Measurements from ENCODE around the gene SELL. TPM values are rescaled to one million over a fixed set of nuclear protein-coding genes. Genes with fewer than 3 reads are reported as not detected.

The SELL gene
- total RNA-seq: 1 to 10 TPM in 2 of 4 donors, not detected in 2; 2.1 to 8.2 TPM

- peaks cover 10% of the 10 kb centered on the region for H3K27me3 ChIP-seq
- no peaks in the 10 kb centered on the region for H3K36me3 ChIP-seq
- peaks cover 0 to 6% (median 0%) of the 10 kb centered on the region in 3 donors for H3K4me1 ChIP-seq
- H3K4me3 ChIP-seq: peak within 1 kb of the TSS in 1 of 2 donors; percentile 18
- ATAC-seq: peak; percentile 71
- H3K27ac ChIP-seq: no peak within 1 kb of the TSS
- WGBS, 2 donors (ENCODE audit: low coverage in 1 of 2): 4 to 16% methylated on average over 4 to 6 of the region's 6 CpGs
- H3K9me3 ChIP-seq: peaks cover 0 to 20% (median 0%) of the 10 kb centered on the region in 3 donors
- no peak for TF ChIP-seq POLR2AphosphoS5 (IDR thresholded peaks at IDR 0.05)
- peak; percentile 48 to 68 (median 61) for TF ChIP-seq CTCF (IDR thresholded peaks at IDR 0.05)
These were observed at the start of gene SELL for GRCh38 chr1:169711469-169712308. TSS of gene SELL (minus strand) at chr1:169711620. CDS start at chr1:169711498, 122 bp downstream.

DNA sequence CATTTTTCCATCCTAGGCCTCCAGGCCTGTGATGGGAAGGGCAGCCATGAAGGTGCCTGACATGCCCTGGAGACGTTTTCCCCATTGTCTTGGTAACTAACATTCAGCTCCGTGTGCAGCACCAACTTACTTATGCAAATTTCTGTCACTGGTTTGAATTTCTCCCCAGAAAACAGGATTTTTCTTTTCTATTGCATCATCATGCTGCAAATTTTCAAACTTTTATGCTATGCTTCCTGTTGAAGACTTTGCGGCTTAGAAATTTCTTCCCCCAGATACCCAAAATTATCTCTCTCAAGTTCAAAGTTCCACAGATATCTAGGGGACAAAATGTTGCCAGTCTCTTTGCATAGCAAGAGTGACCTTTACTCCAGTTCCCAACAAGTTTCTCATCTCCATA is 47.6 kb upstream of the SELL start:
- no peaks in the 10 kb centered on the region for H3K36me3 ChIP-seq
- no peaks in the 10 kb centered on the region for H3K4me1 ChIP-seq
- no peak overlapping the region for H3K27ac ChIP-seq
- no peaks in the 10 kb centered on the region for H3K9me3 ChIP-seq
- TF ChIP-seq EP300 (IDR thresholded peaks at IDR 0.05) (no peak), POLR2A (IDR thresholded peaks at IDR 0.05) (no peak), CTCF (IDR thresholded peaks at IDR 0.05) (no peak), POLR2AphosphoS5 (IDR thresholded peaks at IDR 0.05) (no peak)
- H3K27me3 ChIP-seq: peaks cover 14% of the 10 kb centered on the region
- ATAC-seq: no peak
- H3K4me3 ChIP-seq: no peak overlapping the region
- 79 to 82% methylated on average over 3 of the region's 3 CpGs for WGBS, 2 donors (ENCODE audit: low coverage in 1 of 2)

DNA sequence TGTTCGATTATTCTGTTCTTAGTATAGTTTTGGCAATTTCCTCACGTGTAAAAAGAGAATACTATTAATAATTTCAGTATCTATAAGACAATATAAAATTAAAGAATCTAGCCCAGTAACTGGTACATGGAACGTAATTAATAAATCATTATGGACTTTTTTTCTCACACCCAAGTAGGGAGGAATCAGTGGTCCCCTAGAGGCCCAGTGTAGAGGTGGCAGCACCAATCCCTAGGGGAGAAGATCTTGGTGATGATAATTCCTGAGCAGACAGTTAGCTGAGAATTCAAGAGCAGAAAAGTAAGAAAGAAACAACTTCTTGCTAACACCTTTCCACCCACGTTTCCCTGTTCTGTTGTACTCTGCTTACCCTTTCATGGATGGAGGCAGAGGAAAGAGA is 42.1 kb upstream of the SELL start:
- Histone ChIP-seq H3K27me3 (peaks cover 14% of the 10 kb centered on the region), H3K4me1 (no peaks in the 10 kb centered on the region), H3K27ac (no peak overlapping the region), H3K4me3 (no peak overlapping the region), H3K36me3 (no peaks in the 10 kb centered on the region), H3K9me3 (no peaks in the 10 kb centered on the region)
- WGBS, 2 donors (ENCODE audit: low coverage in 1 of 2): 52 to 60% methylated on average over 3 to 4 of the region's 4 CpGs
- ATAC-seq: no peak
- TF ChIP-seq EP300 (IDR thresholded peaks at IDR 0.05) (no peak), POLR2AphosphoS5 (IDR thresholded peaks at IDR 0.05) (no peak), CTCF (IDR thresholded peaks at IDR 0.05) (no peak), POLR2A (IDR thresholded peaks at IDR 0.05) (no peak)

DNA sequence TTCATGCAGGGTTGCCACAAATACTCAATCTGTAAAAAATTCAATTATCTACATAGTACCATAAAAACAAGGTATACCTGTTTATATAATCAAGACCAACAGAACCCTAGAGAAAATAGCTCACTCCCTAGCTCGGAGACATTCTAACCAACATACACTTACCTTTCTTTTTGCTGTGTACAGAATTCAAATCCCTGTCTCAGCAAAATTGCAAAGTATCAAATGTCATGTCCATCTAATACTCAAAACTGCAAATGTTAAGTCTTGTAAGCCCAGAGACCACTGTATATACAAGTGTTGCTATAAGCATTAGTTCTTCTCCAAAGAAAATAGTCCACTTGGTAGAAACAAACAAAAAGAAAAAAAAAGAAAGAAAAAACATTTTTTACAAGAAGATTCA is 38.6 kb upstream of the SELL start:
- Histone ChIP-seq H3K27ac (no peak overlapping the region), H3K27me3 (peaks cover 7% of the 10 kb centered on the region), H3K4me3 (no peak overlapping the region), H3K36me3 (no peaks in the 10 kb centered on the region), H3K4me1 (no peaks in the 10 kb centered on the region), H3K9me3 (no peaks in the 10 kb centered on the region)
- 82 to 91% methylated on average over 1 of the region's 1 CpG for WGBS, 2 donors (ENCODE audit: low coverage in 1 of 2)
- no peak for ATAC-seq
- no peak for TF ChIP-seq EP300 (IDR thresholded peaks at IDR 0.05)
- no peak for TF ChIP-seq POLR2A (IDR thresholded peaks at IDR 0.05)
- no peak for TF ChIP-seq CTCF (IDR thresholded peaks at IDR 0.05)
- TF ChIP-seq POLR2AphosphoS5 (IDR thresholded peaks at IDR 0.05): no peak

GRCh38 chr1:169746550-169746949 is 35.1 kb upstream of the SELL start:
- H3K27ac ChIP-seq: no peak overlapping the region
- no peaks in the 10 kb centered on the region for H3K36me3 ChIP-seq
- H3K9me3 ChIP-seq: no peaks in the 10 kb centered on the region
- WGBS, 2 donors (ENCODE audit: low coverage in 1 of 2): 86 to 100% methylated on average over 1 to 2 of the region's 2 CpGs
- no peak for ATAC-seq
- H3K4me1 ChIP-seq: no peaks in the 10 kb centered on the region
- no peak overlapping the region for H3K4me3 ChIP-seq
- peaks cover 4% of the 10 kb centered on the region for H3K27me3 ChIP-seq
- TF ChIP-seq POLR2AphosphoS5 (IDR thresholded peaks at IDR 0.05) (no peak), CTCF (IDR thresholded peaks at IDR 0.05) (no peak), POLR2A (IDR thresholded peaks at IDR 0.05) (no peak), EP300 (IDR thresholded peaks at IDR 0.05) (no peak)
